Measurements from ENCODE around the gene PRKAR1B.

PRKAR1B gene

DNA sequence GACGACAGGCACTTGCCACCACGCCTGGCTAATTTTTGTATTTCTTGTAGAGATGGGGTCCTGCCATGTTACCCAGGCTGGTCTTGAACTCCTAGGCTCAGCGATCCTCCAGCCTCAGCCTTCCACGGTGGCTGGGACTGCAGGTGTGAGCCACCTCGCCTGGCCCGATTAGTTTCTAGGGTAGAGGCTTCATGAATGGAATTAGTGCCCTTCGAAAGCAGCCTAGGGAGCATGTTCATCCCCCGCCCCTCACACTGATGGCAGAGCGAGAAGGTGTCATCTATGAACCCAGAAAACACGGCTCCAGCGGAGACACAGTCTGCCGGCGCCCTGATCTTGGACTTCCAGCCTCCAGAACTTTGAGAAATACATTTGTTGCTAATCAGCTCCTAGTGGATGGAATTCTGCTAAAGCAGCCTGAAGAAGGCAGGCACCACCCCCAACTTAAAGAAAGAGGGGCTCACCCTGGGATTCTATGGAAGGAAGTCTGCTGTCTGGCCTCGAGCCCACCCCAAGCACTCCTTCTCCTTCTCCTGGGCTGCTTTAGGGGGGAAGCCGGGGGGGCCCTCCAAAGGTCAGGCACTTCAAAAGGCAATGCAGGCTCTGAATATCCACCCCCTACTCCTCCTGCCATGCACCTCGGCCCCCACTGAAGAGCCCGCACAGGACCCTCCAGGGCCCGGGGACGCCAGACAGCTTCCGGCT lies 217.5 kb downstream of the PRKAR1B start:
- DNase-seq (ENCODE audit: low spot score) = no peak

DNA sequence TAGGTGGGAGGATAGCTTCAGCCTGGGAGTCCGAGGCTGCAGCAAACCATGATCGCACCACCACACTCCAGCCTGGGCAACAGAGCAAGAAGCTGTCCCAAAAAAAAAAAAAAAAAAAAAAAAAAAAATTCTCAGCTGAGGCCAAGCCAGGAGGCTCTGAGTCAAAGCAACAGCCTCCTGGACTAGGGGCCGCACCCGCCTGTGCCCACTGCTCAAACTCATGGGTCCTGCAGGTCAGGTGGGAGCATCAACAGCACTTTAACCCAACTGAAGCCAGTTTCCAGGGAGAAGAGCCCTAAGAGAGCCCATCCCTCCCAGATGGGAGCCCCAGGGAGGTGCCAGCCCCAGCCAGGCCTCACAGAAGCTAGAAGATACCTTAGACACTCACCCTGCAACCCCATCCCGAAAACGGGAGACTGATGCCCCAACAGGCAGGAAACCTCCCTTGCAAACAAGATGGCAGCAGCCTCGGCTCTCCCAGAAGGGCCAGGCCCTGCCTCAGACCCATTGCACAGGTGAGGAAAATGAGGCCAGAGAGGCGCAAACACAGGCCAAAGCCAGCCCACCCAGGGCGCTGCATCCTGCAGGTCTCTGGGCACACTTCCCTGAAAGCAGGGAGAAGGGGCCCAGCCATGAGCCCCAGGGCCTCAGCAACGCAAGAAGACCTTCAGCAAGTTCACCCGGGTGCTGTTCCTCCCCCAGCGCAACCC lies 218.5 kb downstream of the PRKAR1B start:
- no peak for DNase-seq (ENCODE audit: low spot score)

GRCh38 chr7:507623-508300 lies 219.3 kb downstream of the PRKAR1B start:
- no peak for DNase-seq (ENCODE audit: low spot score)

- no peak for DNase-seq (ENCODE audit: low spot score)
These were observed 220.0 kb downstream of the PRKAR1B start for GRCh38 chr7:506921-507622.

GRCh38 chr7:506391-506831 lies 220.7 kb downstream of the PRKAR1B start:
- DNase-seq (ENCODE audit: low spot score) = no peak

GRCh38 chr7:505171-505570 lies 221.9 kb downstream of the PRKAR1B start:
- DNase-seq (ENCODE audit: low spot score) = no peak

DNA sequence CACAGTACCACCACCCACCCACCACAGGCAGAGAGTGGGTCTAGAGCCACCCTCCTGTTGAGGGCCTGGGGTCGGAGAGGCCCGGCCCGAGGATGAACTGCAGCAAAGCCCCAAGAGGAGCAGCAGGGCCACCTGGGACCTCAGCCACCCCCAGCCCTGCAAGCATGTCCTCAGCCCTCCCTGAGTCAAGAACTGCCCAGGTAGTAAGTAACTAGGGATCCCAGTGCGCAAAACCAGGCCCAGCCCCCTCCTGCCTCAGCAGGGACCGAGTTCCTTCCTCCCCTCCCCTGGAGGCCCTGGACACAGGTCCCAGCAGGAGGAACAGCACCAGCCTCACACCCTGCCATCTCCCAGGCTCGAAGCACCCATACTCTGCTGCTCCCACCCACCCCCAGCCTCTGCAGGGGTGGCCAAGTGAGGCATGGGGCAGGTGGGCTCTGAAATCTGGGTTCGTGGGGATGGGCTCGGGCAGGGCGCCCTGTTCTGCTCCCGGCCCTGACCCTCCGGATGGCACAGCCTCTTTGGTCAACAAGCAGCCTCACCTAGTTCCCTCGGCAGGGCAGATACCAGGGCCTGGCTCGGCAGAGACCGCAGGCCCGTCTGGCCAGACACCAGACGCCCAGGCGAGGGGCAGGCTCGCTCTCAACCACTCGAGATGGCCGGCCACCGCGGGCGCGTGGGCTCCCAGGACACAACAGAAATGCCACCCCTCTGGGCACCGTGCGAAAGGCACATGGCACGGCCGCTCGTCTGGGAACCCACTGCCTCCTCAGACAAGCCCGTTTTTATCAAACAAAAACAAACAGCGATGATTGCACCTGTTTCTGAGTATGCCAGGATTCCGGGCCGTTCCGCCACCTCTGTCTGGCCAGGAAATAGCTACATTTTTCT lies 222.6 kb downstream of the PRKAR1B start:
- DNase-seq (ENCODE audit: low spot score) = no peak

- no peak for DNase-seq (ENCODE audit: low spot score)
These were observed 223.4 kb downstream of the PRKAR1B start for GRCh38 chr7:503575-504111.

GRCh38 chr7:502296-502695 lies 224.8 kb downstream of the PRKAR1B start:
- no peak for DNase-seq (ENCODE audit: low spot score)

GRCh38 chr7:501526-501925 lies 225.6 kb downstream of the PRKAR1B start:
- DNase-seq (ENCODE audit: low spot score) = no peak

- DNase-seq (ENCODE audit: low spot score) = no peak
These were observed 226.3 kb downstream of the PRKAR1B start for GRCh38 chr7:500521-501420.

DNA sequence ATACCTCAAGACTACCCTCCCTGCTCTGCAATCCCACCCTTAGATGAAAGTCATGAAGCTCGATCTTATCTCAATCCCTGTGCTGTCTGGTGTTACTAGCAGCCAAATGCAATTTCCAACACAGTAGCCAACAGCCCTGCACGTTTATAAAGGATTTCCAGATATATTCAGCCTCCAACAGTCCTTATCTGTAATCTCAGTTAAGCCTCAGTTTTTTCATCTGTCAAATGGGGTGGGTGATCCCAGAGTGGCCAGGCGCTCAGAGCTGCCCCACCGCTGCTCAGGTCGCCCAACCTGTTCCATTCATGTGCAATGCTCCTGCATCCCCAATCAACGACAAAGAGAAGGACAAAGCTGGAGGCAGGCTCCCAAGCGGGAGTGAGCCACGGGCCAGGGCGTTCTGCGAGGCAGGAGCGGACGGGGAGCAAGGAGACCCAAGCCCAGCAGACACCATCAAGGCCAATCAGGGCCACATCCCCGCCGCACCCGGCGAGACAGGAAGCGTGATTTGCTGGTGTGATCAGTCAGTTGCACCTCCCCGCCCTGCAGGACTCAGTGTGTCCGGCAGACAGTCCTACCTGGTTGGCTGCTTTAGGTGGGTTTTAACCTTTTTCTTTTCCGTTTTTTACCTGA lies 227.1 kb downstream of the PRKAR1B start:
- DNase-seq (ENCODE audit: low spot score) = no peak

Data from RKO (cell line).